Measurements from ENCODE around the gene ABTB2. TPM values are rescaled to one million over a fixed set of nuclear protein-coding genes. Genes with fewer than 3 reads are reported as not detected.

The ABTB2 gene
- polyA plus RNA-seq, 1 of the 3 experiments (the other 2 are of a cell fraction) = 7.8 TPM

DNA sequence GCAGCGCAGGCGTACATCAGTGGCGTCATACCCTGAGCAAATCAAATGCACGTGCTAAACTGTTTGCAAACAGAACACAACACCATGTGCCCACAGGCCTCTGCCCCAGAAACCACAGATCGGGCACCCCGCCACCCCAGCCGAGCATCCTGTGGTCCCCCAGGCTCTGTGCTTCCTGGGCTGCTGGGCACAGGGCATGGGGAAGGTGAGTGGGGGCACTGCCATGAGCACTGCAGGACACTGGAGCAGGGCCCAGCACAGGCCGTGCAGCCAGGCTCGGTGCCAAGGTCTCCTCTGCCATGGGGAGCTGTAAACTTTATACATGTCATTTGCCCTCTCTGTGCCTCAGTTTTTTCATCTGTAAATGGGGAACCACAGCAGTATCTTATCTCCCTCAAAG is 189.8 kb downstream of the ABTB2 start:
- ChIA-PET POLR2A (interaction anchor here (1.7 kb wide), 1 partner anchor 189 kb away, joined by 3 read pairs; no protein-coding TSS in a partner anchor), CTCF (interaction anchor here (1.2 to 2.3 kb wide), 4 partner anchors 82 to 326 kb away, joined by 3 to 8 read pairs (median 4); partner anchors contain the start of gene ABTB2)
- H3F3A ChIP-seq (replicated peaks; ENCODE audit: insufficient read depth) = no peaks in the 10 kb centered on the region

DNA sequence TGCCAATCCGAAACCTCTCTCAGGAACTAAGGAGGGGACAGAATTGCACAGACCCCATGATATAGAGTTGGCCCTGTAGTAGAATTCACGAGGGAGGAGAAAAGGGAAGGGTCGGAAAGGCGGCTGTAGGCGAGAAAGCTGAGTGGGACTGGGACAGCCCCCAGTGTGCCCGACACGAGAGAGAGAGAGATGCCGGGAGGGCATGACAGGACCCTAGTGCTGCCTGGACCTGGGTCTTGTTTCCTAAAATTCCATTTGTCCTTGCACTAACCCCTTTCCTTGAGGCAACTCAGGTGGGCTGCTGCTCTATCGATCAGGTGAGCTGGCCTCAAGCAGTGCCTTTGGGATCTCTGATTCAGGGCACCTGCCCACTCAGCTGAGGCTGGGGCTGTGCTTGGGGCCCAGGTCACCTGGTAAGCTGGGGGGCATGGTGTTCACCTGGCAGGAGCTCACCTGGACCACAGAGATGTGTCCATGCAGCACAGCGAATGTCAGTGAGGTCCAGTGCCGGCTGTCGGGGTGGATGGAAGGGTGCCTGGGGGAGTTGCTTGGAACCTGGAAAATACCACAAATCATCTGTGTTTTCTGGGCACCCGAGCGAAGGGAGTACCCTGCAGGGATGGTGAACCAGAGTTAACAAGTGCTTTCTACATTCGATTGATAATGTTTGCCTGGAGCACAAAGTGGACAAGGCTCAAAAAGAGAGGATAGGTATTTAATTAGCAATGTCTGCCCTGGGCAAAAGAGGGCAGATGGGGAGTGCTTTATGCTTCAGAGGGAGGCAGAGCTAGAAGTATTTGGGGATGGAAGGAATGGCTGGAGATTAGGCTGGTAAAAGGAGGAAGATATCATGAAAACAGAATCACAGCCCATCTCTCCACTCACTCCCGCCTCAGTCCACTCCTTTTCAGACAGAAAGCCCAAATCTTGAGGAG is 190.7 kb downstream of the ABTB2 start:
- WGBS (ENCODE audit: low lambda C conversion rate) = 95% methylated on average over 13 of the region's 16 CpGs

More for the DNA sequence above, 189.8 kb downstream of the ABTB2 start:
- no peak for DNase-seq
- Histone ChIP-seq H3K4me3 (ENCODE audit: low read depth in 2 of 2, low read length in 1 of 2) (no peak overlapping the region), H3K79me2 (ENCODE audit: insufficient read depth) (no peaks in the 10 kb centered on the region), H3K9ac (no peak overlapping the region), H3K27ac (ENCODE audit: low read depth in 2 of 2, low read length in 1 of 2) (no peak overlapping the region), H2AFZ (ENCODE audit: low read depth) (no peak overlapping the region), H3K9me2 (no peaks in the 10 kb centered on the region), H3K9me3 (no peaks in the 10 kb centered on the region), H4K20me1 (ENCODE audit: insufficient read depth) (no peaks in the 10 kb centered on the region), H3K4me1 (ENCODE audit: control insufficient read depth in 1 of 2, insufficient read depth in 2 of 2, low read depth in 1 of 2, low read length in 1 of 2) (peaks cover 0 to 37% of the 10 kb centered on the region in 2 experiments; a peak in 1 of 4 replicates), H3K4me2 (no peak overlapping the region), H3K36me3 (replicated peaks in 1 of 2; ENCODE audit: control insufficient read depth in 1 of 2, insufficient read depth in 2 of 2, low read length in 1 of 2) (peaks cover 0 to 11% of the 10 kb centered on the region in 2 experiments), H3K27me3 (ENCODE audit: insufficient read depth) (no peaks in the 10 kb centered on the region)
- TF ChIP-seq TCF12 (IDR thresholded peaks at IDR 0.05) (no peak), EP300 (IDR thresholded peaks at IDR 0.05; ENCODE audit: borderline replicate concordance in 1 of 2, low read depth in 1 of 2, low read length in 1 of 2) (no peak), FOXM1 (IDR thresholded peaks at IDR 0.05; ENCODE audit: low read depth) (no peak), RXRA (IDR thresholded peaks at IDR 0.05; ENCODE audit: borderline replicate concordance, low read depth) (no peak), RAD21 (IDR thresholded peaks at IDR 0.05; ENCODE audit: low read length) (no peak), TAF1 (IDR thresholded peaks at IDR 0.05; ENCODE audit: borderline replicate concordance, low read depth, low read length) (no peak)
- WGBS (ENCODE audit: low lambda C conversion rate) = 92% methylated on average over 5 of the region's 9 CpGs

More for the DNA sequence above, 190.7 kb downstream of the ABTB2 start:
- Histone ChIP-seq H3K9ac (no peak overlapping the region), H2AFZ (ENCODE audit: low read depth) (no peak overlapping the region), H3F3A (replicated peaks; ENCODE audit: insufficient read depth) (no peaks in the 10 kb centered on the region), H3K9me3 (no peaks in the 10 kb centered on the region), H3K4me1 (ENCODE audit: control insufficient read depth in 1 of 2, insufficient read depth in 2 of 2, low read depth in 1 of 2, low read length in 1 of 2) (peaks cover 0 to 43% of the 10 kb centered on the region in 2 experiments; a peak in 1 of 4 replicates), H3K4me3 (ENCODE audit: low read depth in 2 of 2, low read length in 1 of 2) (no peak overlapping the region), H3K79me2 (ENCODE audit: insufficient read depth) (no peaks in the 10 kb centered on the region), H4K20me1 (ENCODE audit: insufficient read depth) (no peaks in the 10 kb centered on the region), H3K36me3 (replicated peaks in 1 of 2; ENCODE audit: control insufficient read depth in 1 of 2, insufficient read depth in 2 of 2, low read length in 1 of 2) (peaks cover 0 to 11% of the 10 kb centered on the region in 2 experiments), H3K27me3 (ENCODE audit: insufficient read depth) (no peaks in the 10 kb centered on the region), H3K4me2 (no peak overlapping the region), H3K27ac (ENCODE audit: low read depth in 2 of 2, low read length in 1 of 2) (no peak overlapping the region), H3K9me2 (no peaks in the 10 kb centered on the region)
- ChIA-PET CTCF (interaction anchor here (0.9 to 2.9 kb wide), 5 partner anchors 19 to 191 kb away, joined by 3 to 16 read pairs (median 5); partner anchors contain the start of gene ABTB2), POLR2A (interaction anchor here (0.9 kb wide), 1 partner anchor 190 kb away, joined by 3 read pairs; the partner anchor contains the start of gene ABTB2)
- TF ChIP-seq RFX5 (IDR thresholded peaks at IDR 0.05; ENCODE audit: low read length) (no peak), MEF2A (IDR thresholded peaks at IDR 0.05; ENCODE audit: borderline replicate concordance, low read depth) (no peak), MXI1 (IDR thresholded peaks at IDR 0.05; ENCODE audit: low read depth, low read length) (no peak), EP300 (IDR thresholded peaks at IDR 0.05; ENCODE audit: borderline replicate concordance in 1 of 2, low read depth in 1 of 2, low read length in 1 of 2) (no peak), CHD2 (IDR thresholded peaks at IDR 0.05; ENCODE audit: low read length, partially characterized antibody) (no peak), YY1 (IDR thresholded peaks at IDR 0.05; ENCODE audit: low read depth) (no peak), FOXJ3 (CRISPR knock-in tag; IDR thresholded peaks at IDR 0.05) (no peak), TCF12 (IDR thresholded peaks at IDR 0.05) (no peak), TEAD4 (IDR thresholded peaks at IDR 0.05; ENCODE audit: borderline replicate concordance, insufficient read depth) (no peak)
- TF ChIP-seq, protein P1, sequence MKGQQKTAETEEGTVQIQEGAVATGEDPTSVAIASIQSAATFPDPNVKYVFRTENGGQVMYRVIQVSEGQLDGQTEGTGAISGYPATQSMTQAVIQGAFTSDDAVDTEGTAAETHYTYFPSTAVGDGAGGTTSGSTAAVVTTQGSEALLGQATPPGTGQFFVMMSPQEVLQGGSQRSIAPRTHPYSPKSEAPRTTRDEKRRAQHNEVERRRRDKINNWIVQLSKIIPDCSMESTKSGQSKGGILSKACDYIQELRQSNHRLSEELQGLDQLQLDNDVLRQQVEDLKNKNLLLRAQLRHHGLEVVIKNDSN (IDR thresholded peaks at IDR 0.05; ENCODE audit: borderline replicate concordance, low read depth) = no peak
- TF ChIP-seq, protein P2, sequence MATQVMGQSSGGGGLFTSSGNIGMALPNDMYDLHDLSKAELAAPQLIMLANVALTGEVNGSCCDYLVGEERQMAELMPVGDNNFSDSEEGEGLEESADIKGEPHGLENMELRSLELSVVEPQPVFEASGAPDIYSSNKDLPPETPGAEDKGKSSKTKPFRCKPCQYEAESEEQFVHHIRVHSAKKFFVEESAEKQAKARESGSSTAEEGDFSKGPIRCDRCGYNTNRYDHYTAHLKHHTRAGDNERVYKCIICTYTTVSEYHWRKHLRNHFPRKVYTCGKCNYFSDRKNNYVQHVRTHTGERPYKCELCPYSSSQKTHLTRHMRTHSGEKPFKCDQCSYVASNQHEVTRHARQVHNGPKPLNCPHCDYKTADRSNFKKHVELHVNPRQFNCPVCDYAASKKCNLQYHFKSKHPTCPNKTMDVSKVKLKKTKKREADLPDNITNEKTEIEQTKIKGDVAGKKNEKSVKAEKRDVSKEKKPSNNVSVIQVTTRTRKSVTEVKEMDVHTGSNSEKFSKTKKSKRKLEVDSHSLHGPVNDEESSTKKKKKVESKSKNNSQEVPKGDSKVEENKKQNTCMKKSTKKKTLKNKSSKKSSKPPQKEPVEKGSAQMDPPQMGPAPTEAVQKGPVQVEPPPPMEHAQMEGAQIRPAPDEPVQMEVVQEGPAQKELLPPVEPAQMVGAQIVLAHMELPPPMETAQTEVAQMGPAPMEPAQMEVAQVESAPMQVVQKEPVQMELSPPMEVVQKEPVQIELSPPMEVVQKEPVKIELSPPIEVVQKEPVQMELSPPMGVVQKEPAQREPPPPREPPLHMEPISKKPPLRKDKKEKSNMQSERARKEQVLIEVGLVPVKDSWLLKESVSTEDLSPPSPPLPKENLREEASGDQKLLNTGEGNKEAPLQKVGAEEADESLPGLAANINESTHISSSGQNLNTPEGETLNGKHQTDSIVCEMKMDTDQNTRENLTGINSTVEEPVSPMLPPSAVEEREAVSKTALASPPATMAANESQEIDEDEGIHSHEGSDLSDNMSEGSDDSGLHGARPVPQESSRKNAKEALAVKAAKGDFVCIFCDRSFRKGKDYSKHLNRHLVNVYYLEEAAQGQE (IDR thresholded peaks at IDR 0.05; ENCODE audit: low read depth, low read length) = no peak
- TF ChIP-seq, protein P3, sequence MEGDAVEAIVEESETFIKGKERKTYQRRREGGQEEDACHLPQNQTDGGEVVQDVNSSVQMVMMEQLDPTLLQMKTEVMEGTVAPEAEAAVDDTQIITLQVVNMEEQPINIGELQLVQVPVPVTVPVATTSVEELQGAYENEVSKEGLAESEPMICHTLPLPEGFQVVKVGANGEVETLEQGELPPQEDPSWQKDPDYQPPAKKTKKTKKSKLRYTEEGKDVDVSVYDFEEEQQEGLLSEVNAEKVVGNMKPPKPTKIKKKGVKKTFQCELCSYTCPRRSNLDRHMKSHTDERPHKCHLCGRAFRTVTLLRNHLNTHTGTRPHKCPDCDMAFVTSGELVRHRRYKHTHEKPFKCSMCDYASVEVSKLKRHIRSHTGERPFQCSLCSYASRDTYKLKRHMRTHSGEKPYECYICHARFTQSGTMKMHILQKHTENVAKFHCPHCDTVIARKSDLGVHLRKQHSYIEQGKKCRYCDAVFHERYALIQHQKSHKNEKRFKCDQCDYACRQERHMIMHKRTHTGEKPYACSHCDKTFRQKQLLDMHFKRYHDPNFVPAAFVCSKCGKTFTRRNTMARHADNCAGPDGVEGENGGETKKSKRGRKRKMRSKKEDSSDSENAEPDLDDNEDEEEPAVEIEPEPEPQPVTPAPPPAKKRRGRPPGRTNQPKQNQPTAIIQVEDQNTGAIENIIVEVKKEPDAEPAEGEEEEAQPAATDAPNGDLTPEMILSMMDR (IDR thresholded peaks at IDR 0.05) = no peak
- TF ChIP-seq, protein P4, sequence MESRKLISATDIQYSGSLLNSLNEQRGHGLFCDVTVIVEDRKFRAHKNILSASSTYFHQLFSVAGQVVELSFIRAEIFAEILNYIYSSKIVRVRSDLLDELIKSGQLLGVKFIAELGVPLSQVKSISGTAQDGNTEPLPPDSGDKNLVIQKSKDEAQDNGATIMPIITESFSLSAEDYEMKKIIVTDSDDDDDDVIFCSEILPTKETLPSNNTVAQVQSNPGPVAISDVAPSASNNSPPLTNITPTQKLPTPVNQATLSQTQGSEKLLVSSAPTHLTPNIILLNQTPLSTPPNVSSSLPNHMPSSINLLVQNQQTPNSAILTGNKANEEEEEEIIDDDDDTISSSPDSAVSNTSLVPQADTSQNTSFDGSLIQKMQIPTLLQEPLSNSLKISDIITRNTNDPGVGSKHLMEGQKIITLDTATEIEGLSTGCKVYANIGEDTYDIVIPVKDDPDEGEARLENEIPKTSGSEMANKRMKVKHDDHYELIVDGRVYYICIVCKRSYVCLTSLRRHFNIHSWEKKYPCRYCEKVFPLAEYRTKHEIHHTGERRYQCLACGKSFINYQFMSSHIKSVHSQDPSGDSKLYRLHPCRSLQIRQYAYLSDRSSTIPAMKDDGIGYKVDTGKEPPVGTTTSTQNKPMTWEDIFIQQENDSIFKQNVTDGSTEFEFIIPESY (IDR thresholded peaks at IDR 0.05; ENCODE audit: borderline replicate concordance, low read depth) = no peak
- no peak for DNase-seq

All from SK-N-SH (cell line).